CD14-positive monocyte (primary cell): ENCODE data around the gene UQCR10. TPM values are rescaled to one million over a fixed set of nuclear protein-coding genes. Genes with fewer than 3 reads are reported as not detected.
A peak's percentile ranks its signal among the peaks of the same experiment; 100 is the strongest.

ENCODE experiments used
- DNase-seq, 3 donors: peaks; one replicate each; pipeline ENCODE4 v3.0.0-alpha.2; 2011 to 2022
- H2AFZ ChIP-seq: 2 replicates; pipeline ENCODE4 v1.6.0; 2012; ENCODE audit warnings: mild to moderate bottlenecking, low read depth, low read length, inconsistent platforms; ENCODE audit not compliant: insufficient read depth, poor library complexity, severe bottlenecking
- H3K27ac ChIP-seq, 2 donors: 1 replicate in 1 of 2; 2 replicates in 1 of 2; pipeline ENCODE4 v1.5.1; 2012 to 2013; ENCODE audit warnings: low read length in 2 of 2, control low read depth in 1 of 2, inconsistent platforms in 1 of 2, low read depth in 1 of 2, mild to moderate bottlenecking in 1 of 2
- H3K27me3 ChIP-seq, 2 donors: one replicate each; pipeline versions ENCODE4 v1.6.0 to v1.6.1; 2011 to 2013; ENCODE audit warnings: low read length in 2 of 2; ENCODE audit not compliant: control insufficient read depth in 2 of 2, insufficient read depth in 2 of 2
- H3K36me3 ChIP-seq, 2 donors: replicated peaks in 1 of 2; 1 replicate in 1 of 2; 2 replicates in 1 of 2; pipeline versions ENCODE4 v1.5.1 to v1.6.1; 2012 to 2013; ENCODE audit warnings: low read length in 2 of 2, control low read depth in 1 of 2, inconsistent platforms in 1 of 2, mild to moderate bottlenecking in 1 of 2; ENCODE audit not compliant: insufficient read depth in 2 of 2, control insufficient read depth in 1 of 2
- H3K4me1 ChIP-seq, 2 donors: 1 replicate in 1 of 2; 2 replicates in 1 of 2; pipeline versions ENCODE4 v1.5.1 to v1.6.1; 2012 to 2013; ENCODE audit warnings: low read length in 2 of 2, control low read depth in 1 of 2, inconsistent platforms in 1 of 2, mild to moderate bottlenecking in 1 of 2, moderate library complexity in 1 of 2; ENCODE audit not compliant: insufficient read depth in 2 of 2, control insufficient read depth in 1 of 2
- H3K4me2 ChIP-seq: replicated peaks from 2 replicates; pipeline ENCODE3; 2012; ENCODE audit warnings: low read length, moderate library complexity, mild to moderate bottlenecking; ENCODE audit not compliant: poor library complexity, severe bottlenecking; ENCODE audit errors: extremely low read depth
- H3K4me3 ChIP-seq, 3 experiments: fragments of 200-600 bp in 1 of 3; sonication (generic) in 1 of 3; replicated peaks in 1 of 3; 1 replicate in 2 of 3; 2 replicates in 1 of 3; pipeline ENCODE4 v1.5.1; 2011 to 2013; ENCODE audit warnings: low read length in 3 of 3, mild to moderate bottlenecking in 3 of 3, control low read depth in 2 of 3, low read depth in 2 of 3, inconsistent platforms in 1 of 3, moderate library complexity in 1 of 3
- H3K79me2 ChIP-seq: 2 replicates; pipeline ENCODE4 v1.6.0; 2012; ENCODE audit warnings: mild to moderate bottlenecking, control low read depth, inconsistent platforms, low read length, moderate library complexity; ENCODE audit not compliant: insufficient read depth
- H3K9ac ChIP-seq: 2 replicates; pipeline ENCODE4 v1.6.0; 2017; ENCODE audit warnings: low read length, mild to moderate bottlenecking; ENCODE audit not compliant: insufficient read depth, poor library complexity, severe bottlenecking
- H3K9me3 ChIP-seq, 2 donors: replicated peaks in 1 of 2; 1 replicate in 1 of 2; 2 replicates in 1 of 2; pipeline versions ENCODE4 v1.5.1 to v1.6.1; 2012 to 2013; ENCODE audit warnings: low read length in 2 of 2, control low read depth in 1 of 2; ENCODE audit not compliant: control insufficient read depth in 1 of 2, insufficient read depth in 1 of 2
- H4K20me1 ChIP-seq: 2 replicates; pipeline ENCODE4 v1.6.0; 2012; ENCODE audit warnings: mild to moderate bottlenecking, low read length, control low read depth, moderate library complexity; ENCODE audit not compliant: insufficient read depth
- H3K27ac Mint-ChIP-seq, 7 donors: one replicate each; pipeline ENCODE4 v1.8.0; 2020; ENCODE audit warnings: mild to moderate bottlenecking in 7 of 7, mixed read lengths in 7 of 7, moderate library complexity in 6 of 7, inconsistent platforms in 2 of 7
- H3K27me3 Mint-ChIP-seq, 3 donors: one replicate each; pipeline ENCODE4 v1.8.0; 2021 to 2022; ENCODE audit warnings: low read depth in 3 of 3, mild to moderate bottlenecking in 3 of 3, mixed read lengths in 3 of 3, moderate library complexity in 3 of 3, inconsistent platforms in 1 of 3
- H3K36me3 Mint-ChIP-seq, 2 donors: one replicate each; pipeline ENCODE4 v1.8.0; 2020; ENCODE audit warnings: mixed read lengths in 2 of 2, inconsistent platforms in 1 of 2, mild to moderate bottlenecking in 1 of 2
- H3K4me1 Mint-ChIP-seq: one replicate; pipeline ENCODE4 v1.8.0; 2020; ENCODE audit warnings: mild to moderate bottlenecking, mixed read lengths
- H3K4me3 Mint-ChIP-seq, 2 donors: one replicate each; pipeline ENCODE4 v1.8.0; 2020; ENCODE audit warnings: mild to moderate bottlenecking in 2 of 2, mixed read lengths in 2 of 2, moderate library complexity in 1 of 2
- H3K9me3 Mint-ChIP-seq, 7 donors: one replicate each; pipeline ENCODE4 v1.8.0; 2020 to 2022; ENCODE audit warnings: mixed read lengths in 7 of 7, mild to moderate bottlenecking in 6 of 7, moderate library complexity in 6 of 7, inconsistent platforms in 2 of 7
- WGBS: methylation state at CpG from one replicate; pipeline ENCODE4 v1.1.5; 2013; ENCODE audit warnings: missing lambda C conversion rate; ENCODE audit not compliant: insufficient coverage; 5-methylcytosine and 5-hydroxymethylcytosine counted together
- intact Hi-C, 2 donors: fragments of 100-400 bp; cut with micrococcal nuclease; formaldehyde crosslinking; loops; one replicate each; pipeline versions ENCODE4 v1.15.0 to v1.15.1; 2023
- polyA plus RNA-seq, 3 donors: library from polyadenylated mRNA; depleted of rRNA in 1 of 3; unstranded in 2 of 3; stranded (reverse) in 1 of 3; fragments of 300-500 nt in 2 of 3; fragments of >200 nt in 1 of 3; fragmentation: Illumina TruSeq in 2 of 3; gene quantifications; 1 replicate in 2 of 3; 2 replicates in 1 of 3; pipeline ENCODE4 v1.2.3, GENCODE V29; 2012 to 2021
- TF ChIP-seq, protein P1 (sequence below): fragments of 200-600 bp; IDR thresholded peaks from one replicate; pipeline ENCODE4 v1.8.0; 2022; ENCODE audit warnings: antibody characterized with exemption, mild to moderate bottlenecking

UQCR10 gene
- polyA plus RNA-seq, 3 donors, result 99.0 to 314 (median 287) TPM

DNA sequence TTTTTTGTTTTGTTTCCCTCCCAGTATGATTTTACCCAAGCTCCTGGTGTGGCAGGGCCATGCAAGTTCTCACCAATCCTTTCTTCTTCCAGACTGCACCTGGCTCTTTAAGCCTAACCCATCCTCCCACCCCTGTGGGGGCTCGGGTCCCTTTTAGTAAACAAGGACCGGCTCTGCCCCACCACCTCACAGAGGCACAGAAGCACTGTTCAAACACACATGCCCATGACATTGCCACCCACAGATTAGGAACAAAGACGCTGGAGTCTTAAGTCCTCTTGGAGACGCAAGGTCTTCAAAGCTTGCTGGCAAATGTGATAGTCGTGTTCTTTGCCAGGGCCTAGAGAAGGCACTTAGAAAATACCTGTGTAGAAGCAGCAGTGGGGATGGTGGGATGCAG lies 18.9 kb downstream of the UQCR10 start:
- 91% methylated on average over 5 of the region's 5 CpGs for WGBS
- H3K36me3 Mint-ChIP-seq, result peaks cover 42 to 44% of the 10 kb centered on the region in 2 donors
- Histone ChIP-seq H3K79me2 (no peaks in the 10 kb centered on the region), H3K4me3 (no peak overlapping the region), H3K27me3 (no peaks in the 10 kb centered on the region), H4K20me1 (no peaks in the 10 kb centered on the region), H3K4me1 (peaks cover 0 to 3% of the 10 kb centered on the region in 2 donors), H3K9me3 (no peaks in the 10 kb centered on the region), H3K27ac (no peak overlapping the region), H3K9ac (no peak overlapping the region), H3K4me2 (no peak overlapping the region), H2AFZ (no peak overlapping the region), H3K36me3 (peaks cover 35 to 43% of the 10 kb centered on the region in 2 donors)
- peaks cover 0 to 2% (median 0%) of the 10 kb centered on the region in 3 donors for H3K27me3 Mint-ChIP-seq
- TF ChIP-seq, protein P1, sequence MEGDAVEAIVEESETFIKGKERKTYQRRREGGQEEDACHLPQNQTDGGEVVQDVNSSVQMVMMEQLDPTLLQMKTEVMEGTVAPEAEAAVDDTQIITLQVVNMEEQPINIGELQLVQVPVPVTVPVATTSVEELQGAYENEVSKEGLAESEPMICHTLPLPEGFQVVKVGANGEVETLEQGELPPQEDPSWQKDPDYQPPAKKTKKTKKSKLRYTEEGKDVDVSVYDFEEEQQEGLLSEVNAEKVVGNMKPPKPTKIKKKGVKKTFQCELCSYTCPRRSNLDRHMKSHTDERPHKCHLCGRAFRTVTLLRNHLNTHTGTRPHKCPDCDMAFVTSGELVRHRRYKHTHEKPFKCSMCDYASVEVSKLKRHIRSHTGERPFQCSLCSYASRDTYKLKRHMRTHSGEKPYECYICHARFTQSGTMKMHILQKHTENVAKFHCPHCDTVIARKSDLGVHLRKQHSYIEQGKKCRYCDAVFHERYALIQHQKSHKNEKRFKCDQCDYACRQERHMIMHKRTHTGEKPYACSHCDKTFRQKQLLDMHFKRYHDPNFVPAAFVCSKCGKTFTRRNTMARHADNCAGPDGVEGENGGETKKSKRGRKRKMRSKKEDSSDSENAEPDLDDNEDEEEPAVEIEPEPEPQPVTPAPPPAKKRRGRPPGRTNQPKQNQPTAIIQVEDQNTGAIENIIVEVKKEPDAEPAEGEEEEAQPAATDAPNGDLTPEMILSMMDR, result no peak
- no peak for DNase-seq
- peaks cover 5% of the 10 kb centered on the region for H3K4me1 Mint-ChIP-seq
- H3K9me3 Mint-ChIP-seq, result no peaks in the 10 kb centered on the region
- intact Hi-C loops, result no loop called here
- no peak overlapping the region for H3K4me3 Mint-ChIP-seq
- H3K27ac Mint-ChIP-seq, result no peak overlapping the region

DNA sequence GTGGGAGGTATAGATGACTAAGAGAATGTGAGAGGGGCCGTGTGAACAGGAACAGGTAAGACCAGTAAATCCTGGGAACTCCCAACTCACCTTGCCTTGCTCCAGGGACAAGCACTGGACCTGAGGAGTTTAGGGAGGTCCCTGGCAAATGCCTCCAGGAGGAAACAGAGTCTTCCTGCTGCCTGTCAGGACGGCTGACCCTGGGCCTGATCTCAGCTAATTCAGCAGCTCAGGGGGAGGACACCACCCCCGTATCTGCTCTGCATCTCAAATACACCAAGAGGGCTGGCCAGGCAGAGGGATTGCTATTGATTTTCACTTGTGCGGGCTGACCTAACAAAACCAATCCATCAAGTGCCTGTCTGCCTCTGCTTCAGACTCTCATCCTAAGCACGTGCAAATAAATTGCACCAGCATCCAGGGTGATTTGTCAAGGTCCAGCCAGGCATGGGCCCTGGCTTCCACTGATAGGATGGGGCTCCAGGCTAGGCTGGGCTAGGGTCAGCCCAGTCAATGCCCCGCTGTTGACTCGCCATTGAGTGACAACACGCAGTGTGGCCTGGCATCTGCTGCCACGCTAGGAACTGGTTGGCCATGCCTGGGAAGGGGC lies 20.3 kb downstream of the UQCR10 start:
- intact Hi-C loops, result no loop called here
- Histone ChIP-seq H3K4me3 (no peak overlapping the region), H3K27me3 (no peaks in the 10 kb centered on the region), H3K4me1 (no peaks in the 10 kb centered on the region), H3K9ac (no peak overlapping the region), H3K36me3 (peaks cover 48 to 57% of the 10 kb centered on the region in 2 donors), H3K9me3 (no peaks in the 10 kb centered on the region), H3K27ac (peak overlapping the region in 1 of 2 donors; percentile 3), H4K20me1 (no peaks in the 10 kb centered on the region), H3K79me2 (no peaks in the 10 kb centered on the region), H2AFZ (no peak overlapping the region), H3K4me2 (no peak overlapping the region)
- H3K36me3 Mint-ChIP-seq, result peaks cover 55 to 59% of the 10 kb centered on the region in 2 donors
- peaks cover 0 to 2% (median 0%) of the 10 kb centered on the region in 7 donors for H3K9me3 Mint-ChIP-seq
- H3K4me3 Mint-ChIP-seq, result no peak overlapping the region
- no peak for DNase-seq
- no peaks in the 10 kb centered on the region for H3K4me1 Mint-ChIP-seq
- 92% methylated on average over 8 of the region's 9 CpGs for WGBS
- TF ChIP-seq, protein P1, result no peak
- H3K27ac Mint-ChIP-seq, result peak overlapping the region in 3 of 7 donors; percentile 5 to 30 (median 24)
- H3K27me3 Mint-ChIP-seq, result peaks cover 0 to 2% (median 0%) of the 10 kb centered on the region in 3 donors
